GM23338 (cell line): ENCODE data around the gene CCDC30. TPM values are rescaled to one million over a fixed set of nuclear protein-coding genes. Genes with fewer than 3 reads are reported as not detected.

Experiments used
- ATAC-seq: fragments of 200-7000 bp; cut with Tn5 transposase; 3 replicates; pipeline ENCODE4 v1.9.1; 2020
- DNase-seq: peaks from one replicate; pipeline ENCODE4 v3.0.0-alpha.2; 2015; ENCODE audit warnings: low spot score
- H2AFZ ChIP-seq: fragments of 200-600 bp; sonication (generic); 2 replicates; pipeline ENCODE4 v1.8.0; 2016; ENCODE audit warnings: antibody characterized with exemption, mild to moderate bottlenecking, moderate library complexity
- H3F3A ChIP-seq: fragments of 200-600 bp; sonication (generic); replicated peaks from 2 replicates; pipeline ENCODE4 v1.8.0; 2017; ENCODE audit warnings: antibody characterized with exemption, mixed run types, low read depth
- H3K27ac ChIP-seq: fragments of 200-600 bp; sonication (generic); 2 replicates; pipeline ENCODE4 v1.6.1; 2016; ENCODE audit warnings: low read depth
- H3K27me3 ChIP-seq: fragments of 200-600 bp; sonication (generic); 2 replicates; pipeline ENCODE4 v1.8.0; 2016; ENCODE audit warnings: mild to moderate bottlenecking, mixed run types, moderate library complexity; ENCODE audit not compliant: insufficient read depth
- H3K36me3 ChIP-seq: fragments of 200-600 bp; sonication (generic); 2 replicates; pipeline ENCODE4 v1.8.0; 2016; ENCODE audit warnings: mild to moderate bottlenecking; ENCODE audit not compliant: insufficient read depth
- H3K4me1 ChIP-seq: fragments of 200-600 bp; sonication (generic); 2 replicates; pipeline ENCODE4 v1.8.0; 2016; ENCODE audit warnings: mild to moderate bottlenecking, moderate library complexity; ENCODE audit not compliant: insufficient read depth
- H3K4me2 ChIP-seq: fragments of 200-600 bp; sonication (generic); 2 replicates; pipeline ENCODE4 v1.7.1; 2017; ENCODE audit warnings: mixed run types
- H3K4me3 ChIP-seq: fragments of 200-600 bp; sonication (generic); 2 replicates; pipeline ENCODE4 v1.6.1; 2016; ENCODE audit warnings: mixed run types
- H3K79me2 ChIP-seq: fragments of 200-600 bp; sonication (generic); replicated peaks from 2 replicates; pipeline ENCODE4 v1.8.0; 2017; ENCODE audit warnings: mild to moderate bottlenecking; ENCODE audit not compliant: insufficient read depth
- H3K9me2 ChIP-seq: fragments of 200-600 bp; sonication (generic); 2 replicates; pipeline ENCODE4 v1.8.0; 2017; ENCODE audit not compliant: insufficient read depth
- H4K20me1 ChIP-seq: fragments of 200-600 bp; sonication (generic); replicated peaks from 2 replicates; pipeline ENCODE4 v1.8.0; 2017; ENCODE audit warnings: mild to moderate bottlenecking; ENCODE audit not compliant: insufficient read depth
- H3K27ac Mint-ChIP-seq: 2 replicates; pipeline ENCODE4 v1.8.0; 2020; ENCODE audit warnings: inconsistent platforms, mild to moderate bottlenecking, moderate library complexity, mixed read lengths
- H3K27me3 Mint-ChIP-seq: 3 replicates; pipeline ENCODE4 v1.8.0; 2022; ENCODE audit warnings: low read depth, mild to moderate bottlenecking, moderate library complexity, mixed read lengths, inconsistent platforms; ENCODE audit not compliant: insufficient read depth, poor library complexity
- H3K36me3 Mint-ChIP-seq: 3 replicates; pipeline ENCODE4 v1.8.0; 2021; ENCODE audit warnings: low read depth, mild to moderate bottlenecking, inconsistent platforms, moderate library complexity, mixed read lengths
- H3K4me1 Mint-ChIP-seq: 3 replicates; pipeline ENCODE4 v1.8.0; 2020; ENCODE audit warnings: mild to moderate bottlenecking, inconsistent platforms, mixed read lengths
- H3K4me3 Mint-ChIP-seq: 3 replicates; pipeline ENCODE4 v1.8.0; 2021; ENCODE audit warnings: moderate library complexity, mild to moderate bottlenecking, inconsistent platforms, mixed read lengths
- H3K9me3 Mint-ChIP-seq: 3 replicates; pipeline ENCODE4 v1.8.0; 2020; ENCODE audit warnings: moderate library complexity, mild to moderate bottlenecking, inconsistent platforms, mixed read lengths
- CREB1 ChIP-seq: fragments of 250-450 bp; sonication (Bioruptor Pico); IDR thresholded peaks from 2 replicates; pipeline ENCODE4 v1.5.0; 2020; ENCODE audit warnings: low read depth, mild to moderate bottlenecking, moderate library complexity
- CTCF ChIP-seq, 2 experiments: fragments of 200-600 bp in 1 of 2; sonication (generic) in 1 of 2; conservative IDR thresholded peaks; 2 replicates each; pipeline versions ENCODE4 v1.5.1 to v1.6.1; 2016 to 2017; ENCODE audit warnings: antibody characterized with exemption in 2 of 2, low read depth in 2 of 2, mild to moderate bottlenecking in 2 of 2, moderate library complexity in 1 of 2
- EZH2 ChIP-seq: fragments of 200-600 bp; sonication (generic); IDR thresholded peaks from one replicate; pipeline ENCODE4 v1.8.0; 2017; ENCODE audit warnings: antibody characterized with exemption, mild to moderate bottlenecking, low read depth; ENCODE audit not compliant: unreplicated experiment
- EZH2phosphoT487 ChIP-seq: fragments of 200-600 bp; sonication (generic); IDR thresholded peaks from one replicate; pipeline ENCODE4 v1.8.1; 2018; ENCODE audit warnings: antibody characterized with exemption; ENCODE audit not compliant: unreplicated experiment
- JUNB ChIP-seq: IDR thresholded peaks from one replicate; pipeline ENCODE4 v1.6.1; 2016; ENCODE audit warnings: antibody characterized with exemption; ENCODE audit not compliant: unreplicated experiment
- NANOG ChIP-seq: IDR thresholded peaks from 2 replicates; pipeline ENCODE4 v1.6.1; 2016; ENCODE audit warnings: antibody characterized with exemption, borderline replicate concordance
- POLR2AphosphoS5 ChIP-seq: IDR thresholded peaks from 2 replicates; pipeline ENCODE4 v1.6.1; 2016; ENCODE audit warnings: antibody characterized with exemption, low read depth
- REST ChIP-seq: IDR thresholded peaks from one replicate; pipeline ENCODE4 v1.6.1; 2018; ENCODE audit warnings: antibody characterized with exemption; ENCODE audit not compliant: unreplicated experiment
- STAT1 ChIP-seq: IDR thresholded peaks from one replicate; pipeline ENCODE4 v1.6.1; 2016; ENCODE audit warnings: antibody characterized with exemption; ENCODE audit not compliant: unreplicated experiment
- ZNF114 ChIP-seq: fragments of 250-450 bp; sonication (Bioruptor Pico); IDR thresholded peaks from 2 replicates; pipeline ENCODE4 v1.5.0; 2020; ENCODE audit warnings: mild to moderate bottlenecking, moderate library complexity
- ZNF331 ChIP-seq: fragments of 250-450 bp; sonication (Bioruptor Pico); IDR thresholded peaks from 2 replicates; pipeline ENCODE4 v1.5.0; 2020; ENCODE audit warnings: low read depth, mild to moderate bottlenecking, moderate library complexity
- ZNF462 ChIP-seq: fragments of 250-450 bp; sonication (Bioruptor Pico); IDR thresholded peaks from 2 replicates; pipeline ENCODE4 v1.5.0; 2020; ENCODE audit warnings: mild to moderate bottlenecking, moderate library complexity
- polyA plus RNA-seq: library from polyadenylated mRNA; unstranded; fragments of >200 nt; fragmentation: Nextera tagmentation; extraction: Ambion mirVana; gene quantifications from 2 replicates; pipeline ENCODE4 v1.2.1, GENCODE V29; 2016
- total RNA-seq: library from RNA; depleted of rRNA; stranded (reverse); fragments of >200 nt; shearing (Covaris generic); gene quantifications from 2 replicates; pipeline ENCODE4 v1.2.3, GENCODE V29; 2014
- TF ChIP-seq, protein P1 (sequence below): IDR thresholded peaks from 2 replicates; pipeline ENCODE4 v1.6.1; 2016; ENCODE audit warnings: antibody characterized with exemption

The CCDC30 gene
- total and polyA plus RNA-seq, 2 experiments from 2014 or later = 0.56 to 1.8 TPM

GRCh38 chr1:42531043-42531442, 68.0 kb downstream of the CCDC30 start:
- H3K4me3 ChIP-seq = no peak overlapping the region
- H3K27me3 Mint-ChIP-seq = no peaks in the 10 kb centered on the region
- peaks cover 7% of the 10 kb centered on the region; the same call in 1 of the 3 replicates for H3K4me1 Mint-ChIP-seq
- no peak overlapping the region for H3K27ac ChIP-seq
- H2AFZ ChIP-seq = no peak overlapping the region
- no peaks in the 10 kb centered on the region for H4K20me1 ChIP-seq
- no peaks in the 10 kb centered on the region for H3K9me2 ChIP-seq
- ATAC-seq (no peak), DNase-seq (no peak)
- no peaks in the 10 kb centered on the region for H3K36me3 ChIP-seq
- H3K27ac Mint-ChIP-seq = no peak overlapping the region
- no peaks in the 10 kb centered on the region for H3K27me3 ChIP-seq
- H3K79me2 ChIP-seq = no peaks in the 10 kb centered on the region
- no peaks in the 10 kb centered on the region for H3K36me3 Mint-ChIP-seq
- H3K4me1 ChIP-seq = no peaks in the 10 kb centered on the region; the same call in 1 of the 2 replicates
- TF ChIP-seq EZH2 = no peak
- no peak for TF ChIP-seq POLR2AphosphoS5
- no peak for TF ChIP-seq JUNB
- no peak for TF ChIP-seq ZNF462 (CRISPR knock-in tag)
- TF ChIP-seq CREB1 (CRISPR knock-in tag) = no peak
- TF ChIP-seq NANOG = no peak
- TF ChIP-seq EZH2phosphoT487 = no peak
- TF ChIP-seq CTCF (conservative IDR thresholded peaks at IDR 0.05; ENCODE audit: low read depth in 2 of 2) = no peak
- no peak for TF ChIP-seq REST
- TF ChIP-seq ZNF114 (CRISPR knock-in tag) = no peak
- TF ChIP-seq, protein P1, sequence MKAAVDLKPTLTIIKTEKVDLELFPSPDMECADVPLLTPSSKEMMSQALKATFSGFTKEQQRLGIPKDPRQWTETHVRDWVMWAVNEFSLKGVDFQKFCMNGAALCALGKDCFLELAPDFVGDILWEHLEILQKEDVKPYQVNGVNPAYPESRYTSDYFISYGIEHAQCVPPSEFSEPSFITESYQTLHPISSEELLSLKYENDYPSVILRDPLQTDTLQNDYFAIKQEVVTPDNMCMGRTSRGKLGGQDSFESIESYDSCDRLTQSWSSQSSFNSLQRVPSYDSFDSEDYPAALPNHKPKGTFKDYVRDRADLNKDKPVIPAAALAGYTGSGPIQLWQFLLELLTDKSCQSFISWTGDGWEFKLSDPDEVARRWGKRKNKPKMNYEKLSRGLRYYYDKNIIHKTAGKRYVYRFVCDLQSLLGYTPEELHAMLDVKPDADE = no peak
- no peak for TF ChIP-seq STAT1
- no peak for TF ChIP-seq ZNF331 (CRISPR knock-in tag)
- no peaks in the 10 kb centered on the region for H3K9me3 Mint-ChIP-seq
- no peaks in the 10 kb centered on the region for H3F3A ChIP-seq
- no peak overlapping the region for H3K4me2 ChIP-seq
- no peak overlapping the region for H3K4me3 Mint-ChIP-seq
